ENCODE data around the gene CHRNA1.

Gene CHRNA1

DNA sequence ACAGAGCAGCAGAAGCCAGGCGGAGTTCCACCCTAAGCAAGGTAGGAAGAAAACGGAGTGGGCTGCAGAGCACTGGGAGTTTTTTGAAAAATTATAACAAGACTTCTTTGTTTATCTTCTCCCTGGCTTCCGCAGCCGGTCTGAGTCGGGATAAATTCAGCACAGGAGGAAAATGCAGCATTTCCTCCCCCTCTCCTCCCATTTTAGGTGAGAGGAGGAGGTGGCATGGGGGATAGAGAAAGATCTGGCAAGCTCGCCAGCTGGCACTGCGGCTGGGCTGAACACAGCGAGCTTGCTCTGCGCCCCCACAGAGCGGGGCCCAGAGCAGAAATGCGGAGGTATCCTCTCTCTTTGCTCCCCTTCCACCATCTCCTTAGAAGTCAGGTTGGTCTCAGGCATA is 17.7 kb upstream of the CHRNA1 start:
- DNase-seq (ENCODE audit: low read depth): no peak

DNA sequence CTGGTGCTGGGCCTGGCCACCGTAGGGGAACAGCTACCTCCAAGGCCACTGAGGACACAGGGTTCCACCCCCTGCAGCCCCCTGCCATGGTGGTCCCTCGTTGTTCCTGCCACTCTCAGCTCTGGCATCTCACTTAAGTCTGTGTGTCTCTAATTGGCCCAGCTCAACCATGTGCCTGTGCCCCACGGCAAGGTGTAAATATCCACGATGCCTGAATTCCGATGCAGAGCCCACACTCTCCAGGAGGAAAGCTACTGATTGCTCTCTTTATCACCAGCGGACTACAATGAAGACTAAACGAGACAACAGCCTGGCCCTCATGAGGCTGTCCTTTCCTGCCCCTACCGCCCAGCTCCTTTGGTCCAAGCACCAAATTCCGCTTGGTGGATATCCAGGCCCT is 17.0 kb upstream of the CHRNA1 start:
- no peak for DNase-seq (ENCODE audit: low read depth)

DNA sequence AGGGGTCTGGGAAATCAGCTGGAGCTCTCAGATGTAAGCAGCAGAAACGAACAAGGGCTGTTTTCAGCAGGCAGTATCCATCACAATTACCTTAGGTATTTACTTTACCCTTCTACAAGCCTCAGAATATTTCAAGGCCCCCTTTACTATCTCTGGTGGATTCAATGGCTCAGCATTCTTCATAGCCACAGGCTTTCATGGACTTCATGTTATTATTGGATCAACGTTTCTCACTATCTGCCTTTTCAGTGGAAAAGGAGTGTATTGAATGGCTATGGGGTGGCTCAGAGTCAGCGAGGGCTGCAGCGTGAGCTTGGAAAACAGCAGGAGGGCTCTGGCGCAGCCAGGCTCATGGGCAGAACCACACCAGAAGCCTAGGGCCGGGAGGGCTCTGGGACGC is 16.6 kb upstream of the CHRNA1 start:
- no peak for DNase-seq (ENCODE audit: low read depth)

DNA sequence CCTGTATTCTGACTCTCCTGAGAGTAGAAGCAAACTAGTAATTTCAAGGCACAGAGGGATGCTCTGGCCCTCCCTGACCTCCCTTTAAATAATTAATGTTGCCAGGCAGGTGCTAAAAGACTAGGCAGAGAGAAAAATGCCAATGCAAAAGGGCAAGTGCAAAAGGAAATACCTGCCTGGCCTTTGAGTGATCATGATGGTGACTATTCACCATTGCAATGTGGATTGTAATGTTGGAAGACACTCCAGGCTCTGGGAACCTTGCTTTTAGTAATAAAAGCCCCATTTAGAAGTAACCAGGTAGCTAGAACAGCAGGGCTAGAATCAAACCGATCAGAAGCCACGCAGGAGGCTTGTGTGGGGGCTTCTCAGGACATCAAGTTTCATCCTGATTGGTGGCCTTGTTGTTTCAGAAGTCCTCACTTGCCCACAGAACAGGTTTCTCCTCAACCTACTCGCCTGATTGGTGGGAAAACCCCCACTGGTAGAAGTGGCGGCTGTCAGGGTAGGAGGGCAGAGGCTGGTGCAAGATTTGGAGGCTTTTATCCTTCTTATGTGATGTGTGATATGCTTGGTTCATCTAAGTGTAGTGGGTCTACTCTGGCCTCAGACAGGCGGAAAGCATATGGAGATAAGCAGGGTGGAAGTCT is 16.0 kb upstream of the CHRNA1 start:
- DNase-seq (ENCODE audit: low read depth): no peak

DNA sequence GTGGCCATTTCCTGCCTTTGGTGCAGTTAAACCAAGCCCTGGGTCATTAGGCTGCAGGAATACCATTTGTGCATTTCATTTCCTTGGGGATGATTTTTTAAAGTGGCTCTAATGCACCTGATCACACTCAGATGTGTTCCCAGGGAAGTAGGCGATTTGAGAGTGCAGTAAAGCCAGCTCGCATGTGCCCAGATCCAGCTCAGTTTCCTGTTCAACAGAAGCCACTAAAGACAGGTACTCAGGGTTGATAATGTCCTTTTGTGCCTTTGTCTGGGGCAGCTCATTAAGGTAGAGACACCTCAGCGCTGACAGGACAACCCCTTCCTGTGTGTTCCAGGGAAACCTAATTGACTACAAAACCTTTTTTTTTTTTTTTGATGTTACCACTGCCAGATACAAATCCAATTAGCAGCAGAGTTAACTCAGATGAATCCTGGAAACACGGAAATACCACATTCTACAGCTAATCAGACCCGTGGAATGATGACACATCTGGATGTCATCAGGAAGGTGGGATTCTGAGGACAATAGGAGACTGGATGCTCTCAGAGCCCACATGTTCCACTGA is 15.2 kb upstream of the CHRNA1 start:
- no peak for DNase-seq (ENCODE audit: low read depth)

DNA sequence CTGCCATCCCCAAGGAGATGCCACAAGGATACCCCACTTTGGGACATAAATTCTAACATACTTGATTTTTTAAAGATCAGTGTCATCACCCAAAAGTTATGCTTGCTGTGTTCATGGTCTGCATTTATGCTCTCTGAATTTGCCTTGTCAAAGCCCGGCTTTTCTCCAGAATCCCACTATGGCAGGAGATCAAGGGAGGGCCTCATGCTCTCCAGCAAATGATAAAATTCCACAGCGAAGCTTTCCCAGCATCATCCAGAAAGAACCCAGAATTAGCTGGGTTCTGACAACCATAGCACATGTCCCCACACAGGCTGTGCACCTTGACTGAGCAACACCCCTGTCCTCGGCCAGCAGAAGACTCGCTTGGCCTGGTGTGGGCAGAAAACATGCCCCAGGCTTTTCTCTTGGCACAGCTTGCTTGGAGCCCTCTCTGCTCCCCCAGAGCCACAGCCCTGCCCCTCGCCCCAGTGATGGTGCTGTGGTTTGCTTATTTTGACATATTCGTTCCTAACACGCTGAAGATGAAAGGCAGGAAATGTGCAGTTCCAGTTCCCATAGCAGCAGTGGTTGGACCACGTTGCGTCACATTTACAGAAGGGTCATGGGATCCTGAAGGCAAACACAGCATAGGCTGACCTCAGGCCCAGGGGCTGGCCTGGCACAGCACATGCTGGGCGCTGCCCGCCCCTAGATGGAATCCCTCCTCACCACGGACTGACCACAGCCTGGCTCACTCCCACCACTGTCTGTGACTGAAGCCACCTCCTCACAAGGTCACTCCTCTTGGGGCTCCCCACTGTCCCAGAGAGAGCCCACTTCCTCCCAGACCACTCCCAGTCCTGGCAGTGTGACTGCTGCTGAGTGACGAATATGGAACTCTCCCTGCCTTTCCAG is 14.1 kb upstream of the CHRNA1 start:
- peak; percentile 57 for DNase-seq (ENCODE audit: low read depth)

DNA sequence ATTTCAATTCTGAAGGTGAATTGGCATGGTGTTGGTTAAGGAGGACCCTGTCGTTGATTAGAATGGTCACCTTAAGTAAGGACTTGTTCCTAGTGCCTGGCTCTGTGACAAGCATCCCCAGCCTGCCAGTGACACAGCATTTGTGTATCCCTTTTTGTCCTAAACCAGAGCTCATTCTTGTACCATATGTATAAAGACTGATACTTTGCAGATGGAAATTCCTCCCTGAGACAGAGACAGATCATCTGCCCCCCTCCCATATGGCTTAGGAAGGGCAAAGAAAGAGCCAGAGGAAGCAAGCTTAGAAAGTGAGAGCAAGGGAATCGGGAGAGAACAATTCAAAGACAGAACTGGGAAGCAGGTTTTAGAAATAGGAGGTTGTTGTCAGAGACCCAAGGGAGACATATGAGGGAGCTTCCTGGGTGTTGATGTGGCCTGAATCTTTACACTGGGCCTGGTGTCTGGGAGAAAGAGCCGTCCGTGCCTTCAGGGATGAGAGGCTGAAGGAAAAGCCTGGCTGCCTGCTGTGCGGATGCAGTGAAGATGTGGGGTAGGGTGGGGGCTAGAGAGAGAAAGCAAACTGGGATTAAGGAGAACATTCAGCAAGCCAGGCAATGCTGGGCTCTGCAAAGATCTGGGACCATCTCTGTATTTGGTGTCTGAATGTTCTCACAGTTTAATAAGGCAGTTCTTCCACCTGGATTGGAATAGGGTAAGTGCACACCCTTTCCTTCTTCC is 13.2 kb upstream of the CHRNA1 start:
- DNase-seq (ENCODE audit: low read depth): no peak

DNA sequence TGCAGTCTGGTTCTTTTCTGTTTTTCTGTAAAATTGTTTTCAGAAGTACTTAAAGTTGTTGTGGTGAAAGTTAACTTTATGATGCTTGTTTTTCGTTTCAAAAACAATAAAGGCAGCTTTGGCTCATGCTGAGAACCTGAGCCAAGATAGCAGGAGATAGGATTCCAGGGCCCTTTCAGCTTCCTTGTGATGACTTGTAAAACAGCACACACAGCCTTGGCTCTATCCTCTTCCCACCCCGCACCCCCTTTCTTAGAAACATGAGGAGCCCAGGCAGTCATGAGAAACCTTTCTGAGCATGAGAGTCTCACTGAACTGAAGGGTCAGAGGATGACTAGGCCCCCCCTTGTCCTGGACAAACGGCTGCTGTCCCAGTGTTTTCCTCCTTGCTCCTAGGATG is 12.4 kb upstream of the CHRNA1 start:
- no peak for DNase-seq (ENCODE audit: low read depth)

DNA sequence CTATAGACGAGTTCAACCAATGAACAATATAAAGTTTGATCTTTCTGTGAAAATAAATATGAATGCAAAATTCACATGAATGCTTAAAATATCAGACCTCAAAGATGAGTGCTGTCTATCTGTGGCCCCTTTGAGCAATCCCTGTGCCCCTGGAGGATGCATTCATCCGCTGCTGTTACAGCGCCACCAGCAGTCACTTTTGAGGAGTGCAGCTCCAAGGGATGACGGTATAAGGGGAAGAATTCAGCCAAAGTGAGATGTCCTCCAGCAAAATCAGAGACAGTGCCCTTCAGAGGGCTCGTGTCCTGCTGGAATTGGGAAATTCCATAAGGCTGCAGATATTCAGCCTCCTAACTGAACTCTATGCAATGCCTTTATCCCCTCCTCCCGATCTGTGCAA is 12.0 kb upstream of the CHRNA1 start:
- DNase-seq (ENCODE audit: low read depth): no peak

DNA sequence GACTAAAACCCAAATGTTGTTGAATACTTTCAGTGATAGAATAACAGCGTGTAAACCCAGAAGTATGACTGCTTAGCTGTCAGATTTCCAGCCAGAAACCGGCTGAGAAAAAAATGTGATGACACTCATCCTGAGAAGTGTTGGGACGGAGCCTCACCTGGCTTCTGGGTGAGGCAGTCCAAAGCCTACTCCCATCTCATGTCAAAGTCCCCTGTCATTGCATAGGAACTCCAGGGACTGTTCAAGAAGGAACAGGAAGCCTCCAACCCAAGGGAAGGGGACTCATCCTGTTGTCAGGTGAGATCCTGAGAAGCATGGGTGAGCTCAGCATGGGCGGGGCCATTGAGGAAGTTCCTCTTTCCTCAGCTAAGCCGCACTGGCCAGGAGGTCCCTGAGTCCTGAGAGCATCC is 11.3 kb upstream of the CHRNA1 start:
- DNase-seq (ENCODE audit: low read depth): no peak

DNA sequence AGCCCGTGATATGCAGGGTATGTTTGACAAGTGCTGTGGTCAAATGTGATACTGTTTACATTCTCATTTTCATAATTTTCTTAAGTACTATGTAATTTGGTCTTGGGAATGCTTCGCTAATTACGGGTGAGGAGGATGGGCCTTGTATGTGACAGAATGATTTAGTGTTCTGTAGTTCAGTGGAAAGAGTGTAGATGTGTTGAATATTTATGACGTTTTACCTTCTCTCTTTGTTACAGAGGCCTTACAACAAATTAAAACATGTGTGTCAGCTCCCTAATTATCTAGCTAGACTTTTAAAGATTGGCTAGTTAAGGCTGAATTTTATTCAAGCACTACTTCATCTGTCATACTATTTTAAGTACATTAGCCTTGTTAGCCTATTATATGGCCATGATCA is 10.6 kb upstream of the CHRNA1 start:
- DNase-seq (ENCODE audit: low read depth): no peak

DNA sequence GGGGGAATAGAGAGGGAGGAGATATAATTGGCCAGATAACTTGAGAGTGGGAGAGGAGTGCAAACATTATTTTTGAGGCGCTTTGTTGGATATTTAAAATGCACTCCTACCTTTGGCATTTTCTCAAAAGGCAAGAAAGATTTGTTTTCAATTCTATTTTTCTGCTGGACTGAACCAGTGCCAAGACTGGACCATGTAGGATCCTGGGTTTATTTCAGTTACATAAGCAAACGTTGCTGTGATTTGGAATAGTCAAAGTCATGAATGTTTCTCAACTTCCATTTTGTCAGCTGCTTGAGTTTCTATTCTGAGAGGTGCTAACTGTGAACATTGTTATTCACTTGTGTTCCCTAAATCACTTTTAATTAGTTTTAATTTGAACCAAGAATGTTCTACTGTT is 8.9 kb upstream of the CHRNA1 start:
- DNase-seq (ENCODE audit: low read depth): no peak

DNA sequence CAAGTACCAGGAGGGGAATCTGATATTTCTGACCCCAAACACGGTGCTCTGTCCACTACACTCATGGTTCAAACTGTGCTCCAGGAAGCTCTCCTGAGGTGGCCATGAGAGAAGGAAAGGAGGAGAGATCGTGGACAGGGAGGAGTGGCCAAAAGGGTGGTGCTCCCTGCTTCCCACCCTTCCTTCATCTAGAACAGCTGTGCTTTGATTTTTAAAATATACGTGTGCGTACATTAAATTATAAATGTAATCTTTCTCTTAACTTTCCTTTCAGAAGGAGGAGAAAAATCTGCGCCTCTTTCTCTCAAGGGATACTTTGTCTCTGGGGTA is 8.2 kb upstream of the CHRNA1 start:
- DNase-seq (ENCODE audit: low read depth): no peak

DNA sequence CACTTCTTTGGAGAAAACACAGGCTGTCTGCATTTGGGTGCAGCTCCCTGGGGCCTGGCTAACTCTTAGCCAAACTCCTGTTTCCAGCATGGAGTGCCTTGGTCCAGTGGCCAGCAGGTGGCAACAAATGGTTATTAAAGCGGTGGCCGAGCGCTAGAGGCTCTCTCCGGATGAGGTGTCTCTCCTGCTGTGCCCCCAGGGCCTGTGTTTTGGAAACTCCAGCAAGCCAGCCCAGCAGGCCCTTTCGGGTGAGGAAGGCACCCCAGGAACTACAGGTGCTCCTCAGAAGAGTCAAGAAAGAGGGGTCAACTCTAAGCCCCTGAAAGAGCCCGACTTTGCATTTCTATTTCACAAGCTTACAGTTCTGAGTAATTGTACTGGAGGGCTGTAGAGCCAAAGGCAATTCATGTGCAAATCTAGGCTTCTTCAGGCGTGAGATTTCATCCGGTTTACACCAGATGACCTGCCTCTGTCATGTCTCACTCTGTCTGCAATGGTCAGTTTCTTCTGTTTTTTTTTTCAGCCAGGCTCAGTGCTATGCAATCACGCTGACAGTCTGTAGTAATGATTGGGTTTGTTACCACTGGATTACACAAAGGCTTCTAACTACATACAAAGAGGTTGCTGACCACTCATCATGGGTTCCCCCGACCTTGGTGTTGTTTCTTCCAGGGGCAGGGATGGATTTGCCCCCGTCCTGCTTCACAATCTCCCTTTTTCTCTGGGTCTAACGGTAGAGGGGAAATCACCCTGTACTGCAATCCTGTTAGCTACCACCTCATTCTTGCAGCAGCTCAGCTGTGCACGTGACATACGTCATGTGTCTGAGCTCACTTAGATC is 7.6 kb upstream of the CHRNA1 start:
- DNase-seq (ENCODE audit: low read depth): no peak

DNA sequence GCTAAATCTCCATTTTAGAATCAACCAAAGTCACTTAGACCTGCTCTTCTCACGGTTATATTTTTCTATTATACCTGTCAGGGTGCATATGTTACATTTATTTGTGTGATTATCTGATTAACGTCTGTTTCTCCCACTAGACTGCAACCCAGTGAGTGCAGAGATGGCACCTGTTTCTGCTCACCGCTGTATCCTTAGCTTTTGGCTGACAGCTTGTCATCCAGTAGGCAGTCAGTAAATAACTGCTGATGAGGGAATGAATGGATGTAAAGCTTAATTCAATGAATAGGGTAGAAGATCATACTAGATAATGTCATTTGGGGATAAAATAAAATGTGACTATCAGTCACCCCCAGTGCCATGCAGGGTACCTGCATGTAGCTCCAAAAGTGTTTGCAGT is 6.9 kb upstream of the CHRNA1 start:
- no peak for DNase-seq (ENCODE audit: low read depth)

DNA sequence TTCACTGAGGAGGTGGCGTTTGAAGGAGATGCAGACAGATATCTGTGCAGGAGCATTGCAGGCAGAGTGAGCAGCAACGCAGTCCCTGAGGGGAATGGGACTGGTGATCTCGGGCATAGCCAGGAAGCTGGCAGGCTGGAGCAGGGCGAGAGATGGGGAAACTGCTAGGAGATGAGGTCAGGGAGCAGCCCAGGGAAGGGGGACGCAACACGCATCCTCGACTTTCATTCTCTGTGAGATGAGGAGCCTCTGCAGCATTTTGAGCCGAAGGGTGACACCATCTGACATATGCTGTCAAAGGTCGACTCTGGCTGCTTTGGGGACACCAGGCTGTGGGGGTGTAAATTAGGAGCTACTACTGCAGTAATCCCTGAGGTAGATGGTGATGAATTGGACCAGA is 4.3 kb upstream of the CHRNA1 start:
- DNase-seq (ENCODE audit: low read depth): no peak

DNA sequence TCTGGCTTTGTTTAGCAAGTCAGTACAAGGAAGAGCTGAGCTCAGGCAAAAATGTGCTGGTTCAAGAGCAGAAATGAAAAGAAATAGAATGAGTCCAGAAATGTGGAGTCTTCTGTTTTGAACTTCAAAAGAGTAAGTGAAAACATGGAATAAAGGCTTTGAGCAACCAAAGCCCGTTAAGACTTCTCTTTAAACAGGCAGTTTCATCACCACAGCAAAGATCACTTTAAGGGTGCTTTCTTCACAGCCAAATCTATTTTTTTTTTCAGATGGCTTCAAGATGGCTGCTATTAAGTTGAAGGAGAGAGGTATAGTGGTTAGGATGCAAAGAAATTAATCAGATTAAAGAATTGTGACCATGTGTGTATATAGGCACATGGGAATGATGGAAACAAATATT is 2.0 kb upstream of the CHRNA1 start:
- DNase-seq (ENCODE audit: low read depth): no peak

DNA sequence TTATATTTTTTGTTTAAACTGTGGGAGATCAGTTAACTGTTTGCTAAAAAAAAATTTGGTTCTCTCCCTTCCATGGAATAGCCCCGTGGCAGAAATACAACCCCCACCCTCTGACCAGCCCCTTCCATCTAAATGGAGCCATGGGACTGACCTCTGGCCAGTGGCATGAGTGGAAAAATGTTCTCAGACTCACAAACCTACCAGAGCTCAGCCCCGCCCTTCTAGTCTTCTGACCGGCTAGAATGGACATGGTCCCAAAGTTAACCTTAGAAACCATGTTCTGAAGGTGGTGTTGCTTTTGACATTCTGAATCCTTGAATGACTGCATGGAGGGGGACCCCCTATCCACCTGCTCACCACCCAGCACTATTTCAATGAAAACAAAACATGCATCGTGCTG is 1.3 kb upstream of the CHRNA1 start:
- DNase-seq (ENCODE audit: low read depth): no peak

DNA sequence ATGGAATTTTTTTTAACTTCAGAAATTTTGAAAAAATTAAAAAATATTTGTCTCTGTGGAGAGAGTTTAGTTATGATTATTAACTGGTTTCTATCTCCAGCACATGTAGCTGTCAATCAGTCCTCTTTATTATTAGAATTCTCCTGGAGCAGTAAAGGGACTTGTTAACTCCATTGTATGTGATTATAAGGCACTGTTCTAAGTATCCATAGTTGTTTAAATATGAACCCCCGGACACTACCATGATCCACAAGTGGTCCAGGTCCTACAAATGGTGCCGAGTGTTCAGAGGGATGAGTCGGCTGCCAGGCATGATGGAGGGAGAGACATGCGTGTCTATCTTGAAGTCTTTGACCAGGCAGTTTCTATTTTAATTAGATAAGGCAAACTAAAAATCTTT is 492 bp downstream of the CHRNA1 start:
- no peak for DNase-seq (ENCODE audit: low read depth)

DNA sequence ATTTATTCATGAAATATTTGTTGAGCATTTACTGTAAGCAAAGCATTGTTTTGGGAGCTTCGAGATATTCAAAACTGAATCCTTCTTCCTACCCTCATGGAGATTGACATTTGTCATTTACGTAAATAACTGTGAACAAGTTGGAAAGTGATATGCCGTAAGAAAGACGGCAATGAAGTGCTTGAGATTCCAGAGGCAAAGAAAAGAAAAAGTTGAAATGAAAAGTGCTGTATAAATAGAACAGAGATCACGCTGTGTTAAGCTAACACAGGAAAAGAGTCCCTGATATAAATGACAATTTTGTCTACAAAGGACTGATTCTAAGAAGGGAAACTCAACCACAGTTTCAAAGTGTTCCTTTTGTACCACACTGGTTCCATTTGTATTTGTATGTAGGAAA is 1.8 kb downstream of the CHRNA1 start:
- DNase-seq (ENCODE audit: low read depth): no peak

DNA sequence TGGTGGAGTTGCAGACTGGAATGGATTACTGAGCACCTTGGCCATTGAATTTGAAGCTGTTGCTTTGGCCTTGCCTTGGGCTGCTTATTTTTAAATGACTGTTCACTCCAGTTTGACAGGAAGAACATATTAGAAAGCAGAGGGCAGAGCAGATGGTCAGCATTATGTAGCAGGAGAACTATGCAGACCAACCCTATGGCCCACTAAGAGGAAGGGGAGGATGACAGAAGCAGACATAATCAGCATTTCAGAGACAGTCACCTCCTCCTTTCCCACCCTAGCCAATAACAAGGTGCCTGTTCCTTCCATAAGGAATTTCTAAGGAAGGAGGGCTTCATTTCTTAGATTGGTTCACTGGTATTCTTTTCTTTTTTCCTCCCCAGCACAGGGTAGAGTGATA is 2.4 kb downstream of the CHRNA1 start:
- DNase-seq (ENCODE audit: low read depth): no peak
